Measurements from ENCODE around the gene ARFGAP3.

Gene ARFGAP3

GRCh38 chr22:42856865-42857704 lies at the start of gene ARFGAP3:
ARFGAP3 (minus strand) TSS chr22:42857273; CDS start chr22:42857182, 91 bp downstream.
- H3K27me3 Mint-ChIP-seq = no peaks in the 10 kb centered on the region
- H3K4me1 Mint-ChIP-seq = peaks cover 24% of the 10 kb centered on the region
- peak within 1 kb of the TSS; percentile 95 for H3K27ac Mint-ChIP-seq
- H3K4me3 Mint-ChIP-seq = peak within 1 kb of the TSS; percentile 90
- H3K9me3 Mint-ChIP-seq = no peaks in the 10 kb centered on the region
- H3K36me3 Mint-ChIP-seq = no peaks in the 10 kb centered on the region
- peak; percentile 94 for ATAC-seq

- Mint-ChIP-seq H3K4me3 (no peak overlapping the region), H3K9me3 (no peaks in the 10 kb centered on the region), H3K27me3 (no peaks in the 10 kb centered on the region), H3K36me3 (peaks cover 54% of the 10 kb centered on the region), H3K27ac (no peak overlapping the region), H3K4me1 (peaks cover 28% of the 10 kb centered on the region)
- no peak for ATAC-seq
These were observed 48.7 kb upstream of the ARFGAP3 start for GRCh38 chr22:42905702-42906183.

DNA sequence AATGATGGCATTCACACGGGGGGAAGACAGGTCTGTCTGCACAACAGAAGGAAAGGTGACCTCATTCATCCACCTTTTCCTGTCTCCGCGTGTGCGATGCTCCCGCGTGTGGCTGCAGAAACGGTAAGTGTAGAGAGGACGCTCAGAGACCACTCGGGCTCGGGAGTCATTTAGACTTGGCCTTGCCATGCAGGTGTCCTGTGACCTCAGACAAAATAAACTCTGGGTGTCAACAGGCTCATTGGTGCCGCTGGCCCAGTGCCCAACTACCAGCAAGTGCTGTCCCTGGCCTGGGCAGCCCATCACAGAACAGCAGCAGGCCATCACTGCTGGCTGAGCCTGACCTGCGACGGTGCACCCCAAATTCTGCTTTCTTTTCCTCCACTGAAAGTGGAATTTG lies 48.1 kb upstream of the ARFGAP3 start:
- Mint-ChIP-seq H3K27ac (no peak overlapping the region), H3K9me3 (no peaks in the 10 kb centered on the region), H3K27me3 (no peaks in the 10 kb centered on the region), H3K4me3 (no peak overlapping the region), H3K36me3 (peaks cover 53% of the 10 kb centered on the region), H3K4me1 (peaks cover 28% of the 10 kb centered on the region)
- no peak for ATAC-seq

GRCh38 chr22:42904050-42904449 lies 47.0 kb upstream of the ARFGAP3 start:
- ATAC-seq = no peak
- no peak overlapping the region for H3K27ac Mint-ChIP-seq
- H3K36me3 Mint-ChIP-seq = peaks cover 46% of the 10 kb centered on the region
- no peaks in the 10 kb centered on the region for H3K27me3 Mint-ChIP-seq
- no peak overlapping the region for H3K4me3 Mint-ChIP-seq
- H3K9me3 Mint-ChIP-seq = no peaks in the 10 kb centered on the region
- peaks cover 35% of the 10 kb centered on the region for H3K4me1 Mint-ChIP-seq

- H3K27me3 Mint-ChIP-seq = no peaks in the 10 kb centered on the region
- H3K4me1 Mint-ChIP-seq = peaks cover 28% of the 10 kb centered on the region
- H3K36me3 Mint-ChIP-seq = peaks cover 39% of the 10 kb centered on the region
- H3K4me3 Mint-ChIP-seq = no peak overlapping the region
- ATAC-seq = no peak
- no peaks in the 10 kb centered on the region for H3K9me3 Mint-ChIP-seq
- H3K27ac Mint-ChIP-seq = peak overlapping the region; percentile 22
These were observed 45.9 kb upstream of the ARFGAP3 start for GRCh38 chr22:42902875-42903510.

- ATAC-seq = no peak
- Mint-ChIP-seq H3K4me1 (peaks cover 35% of the 10 kb centered on the region), H3K27me3 (no peaks in the 10 kb centered on the region), H3K9me3 (no peaks in the 10 kb centered on the region), H3K27ac (no peak overlapping the region), H3K4me3 (no peak overlapping the region), H3K36me3 (peaks cover 37% of the 10 kb centered on the region)
These were observed 44.9 kb upstream of the ARFGAP3 start for GRCh38 chr22:42901790-42902508.

- no peak for ATAC-seq
- no peak overlapping the region for H3K27ac Mint-ChIP-seq
- H3K4me3 Mint-ChIP-seq = no peak overlapping the region
- H3K4me1 Mint-ChIP-seq = peaks cover 57% of the 10 kb centered on the region
- no peaks in the 10 kb centered on the region for H3K27me3 Mint-ChIP-seq
- no peaks in the 10 kb centered on the region for H3K9me3 Mint-ChIP-seq
- H3K36me3 Mint-ChIP-seq = peaks cover 14% of the 10 kb centered on the region
These were observed 40.9 kb upstream of the ARFGAP3 start for GRCh38 chr22:42897960-42898359.

DNA sequence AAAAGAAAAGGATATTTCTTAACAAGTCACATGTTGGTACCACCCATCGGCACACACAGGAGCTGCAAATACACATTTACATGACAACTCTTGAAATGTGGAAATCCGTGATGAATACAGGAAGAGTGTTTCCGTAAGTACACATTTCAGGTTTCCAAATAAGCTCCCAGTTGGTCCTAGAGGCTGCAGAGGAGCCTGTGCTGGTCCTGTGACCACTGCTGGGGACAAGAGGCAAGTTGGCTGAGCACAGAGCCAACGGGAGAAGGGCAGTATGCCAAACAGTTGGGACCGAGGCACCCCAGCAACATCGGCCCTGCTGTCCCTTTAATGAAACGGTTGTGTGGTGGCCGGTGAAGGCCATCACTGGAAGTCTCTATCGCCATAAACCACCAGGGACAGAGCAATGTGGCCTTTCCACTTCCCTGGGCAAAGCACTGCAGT lies 38.5 kb upstream of the ARFGAP3 start:
- Mint-ChIP-seq H3K27ac (peak overlapping the region; percentile 72), H3K4me3 (peak overlapping the region; percentile 17), H3K9me3 (no peaks in the 10 kb centered on the region), H3K36me3 (peaks cover 14% of the 10 kb centered on the region), H3K27me3 (no peaks in the 10 kb centered on the region), H3K4me1 (peaks cover 75% of the 10 kb centered on the region)
- no peak for ATAC-seq

- Mint-ChIP-seq H3K4me1 (peaks cover 74% of the 10 kb centered on the region), H3K4me3 (peak overlapping the region; percentile 17), H3K27ac (peak overlapping the region; percentile 72)
These were observed 38.0 kb upstream of the ARFGAP3 start for GRCh38 chr22:42895087-42895486.

GRCh38 chr22:42893371-42894150 lies 36.5 kb upstream of the ARFGAP3 start:
- peaks cover 10% of the 10 kb centered on the region for H3K36me3 Mint-ChIP-seq
- no peaks in the 10 kb centered on the region for H3K27me3 Mint-ChIP-seq
- peaks cover 77% of the 10 kb centered on the region for H3K4me1 Mint-ChIP-seq
- no peak overlapping the region for H3K27ac Mint-ChIP-seq
- no peak for ATAC-seq
- no peaks in the 10 kb centered on the region for H3K9me3 Mint-ChIP-seq
- no peak overlapping the region for H3K4me3 Mint-ChIP-seq

More at GRCh38 chr22:42895087-42895486, 38.0 kb upstream of the ARFGAP3 start:
- ATAC-seq = peak; percentile 84
- no peaks in the 10 kb centered on the region for H3K27me3 Mint-ChIP-seq
- H3K9me3 Mint-ChIP-seq = no peaks in the 10 kb centered on the region
- H3K36me3 Mint-ChIP-seq = peaks cover 14% of the 10 kb centered on the region

DNA sequence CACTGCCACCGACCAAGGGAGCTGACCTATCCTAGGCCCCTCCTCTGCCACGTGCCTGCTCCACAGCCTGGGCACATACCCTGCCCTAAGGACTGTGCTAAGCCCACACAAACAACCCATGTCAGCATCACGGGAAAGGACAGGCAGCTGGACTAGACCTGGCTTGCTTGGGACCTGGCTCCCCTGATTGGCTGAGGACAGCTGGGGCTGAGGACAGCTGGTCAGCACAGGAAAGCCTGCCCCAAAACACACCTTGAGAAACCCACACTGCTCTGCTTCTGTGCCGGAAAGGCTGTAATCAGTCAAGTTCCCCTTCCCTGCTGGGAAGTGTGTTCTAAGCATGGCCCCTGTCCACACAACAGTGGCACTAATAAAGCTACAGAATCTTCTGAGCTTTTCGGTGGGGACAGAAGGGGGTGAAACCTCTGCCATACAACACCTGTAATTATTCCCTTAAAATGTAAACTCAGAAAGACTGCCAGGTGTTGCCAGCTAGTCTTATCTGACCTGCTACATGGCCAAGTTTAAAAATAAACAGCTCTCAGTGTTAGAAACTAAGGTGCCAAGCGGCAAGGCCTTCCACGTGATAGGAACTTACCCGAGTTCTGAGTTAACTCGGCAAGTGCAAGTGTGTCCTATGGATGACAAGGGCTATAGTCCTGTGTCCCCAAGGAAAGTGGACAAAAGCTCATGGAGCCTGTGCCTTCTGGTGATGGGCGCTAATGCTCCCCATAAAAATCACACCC lies 35.7 kb upstream of the ARFGAP3 start:
- H3K27me3 Mint-ChIP-seq = no peaks in the 10 kb centered on the region
- H3K9me3 Mint-ChIP-seq = no peaks in the 10 kb centered on the region
- no peak for ATAC-seq
- H3K4me1 Mint-ChIP-seq = peaks cover 83% of the 10 kb centered on the region
- H3K4me3 Mint-ChIP-seq = no peak overlapping the region
- peaks cover 17% of the 10 kb centered on the region for H3K36me3 Mint-ChIP-seq
- H3K27ac Mint-ChIP-seq = no peak overlapping the region

DNA sequence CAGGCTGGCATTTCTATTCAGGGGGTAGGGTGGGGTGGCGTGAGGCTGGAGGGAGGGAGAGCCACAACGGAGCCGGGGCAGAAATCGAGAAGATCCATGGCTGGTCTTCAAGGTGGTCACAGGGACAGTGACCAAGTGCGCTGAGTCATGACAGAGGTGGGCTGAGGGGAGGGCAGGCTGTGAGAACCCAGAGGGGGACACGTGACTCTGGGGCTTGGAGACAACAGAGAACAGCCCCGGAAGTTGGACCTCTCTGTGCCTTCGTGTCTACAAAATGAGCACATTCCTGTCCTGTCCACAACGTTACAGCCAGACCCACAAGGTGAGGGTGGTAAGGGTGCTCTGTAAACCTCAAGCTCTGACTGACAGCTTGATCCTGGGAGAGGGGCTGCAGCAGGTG lies 35.1 kb upstream of the ARFGAP3 start:
- Mint-ChIP-seq H3K27ac (peak overlapping the region; percentile 67), H3K27me3 (no peaks in the 10 kb centered on the region), H3K4me3 (no peak overlapping the region), H3K9me3 (no peaks in the 10 kb centered on the region), H3K4me1 (peaks cover 83% of the 10 kb centered on the region), H3K36me3 (peaks cover 23% of the 10 kb centered on the region)
- ATAC-seq = no peak

- peak overlapping the region; percentile 67 for H3K27ac Mint-ChIP-seq
- no peaks in the 10 kb centered on the region for H3K27me3 Mint-ChIP-seq
- no peaks in the 10 kb centered on the region for H3K9me3 Mint-ChIP-seq
- peaks cover 83% of the 10 kb centered on the region for H3K4me1 Mint-ChIP-seq
- H3K36me3 Mint-ChIP-seq = peaks cover 28% of the 10 kb centered on the region
- no peak overlapping the region for H3K4me3 Mint-ChIP-seq
- no peak for ATAC-seq
These were observed 34.6 kb upstream of the ARFGAP3 start for GRCh38 chr22:42891696-42892095.

DNA sequence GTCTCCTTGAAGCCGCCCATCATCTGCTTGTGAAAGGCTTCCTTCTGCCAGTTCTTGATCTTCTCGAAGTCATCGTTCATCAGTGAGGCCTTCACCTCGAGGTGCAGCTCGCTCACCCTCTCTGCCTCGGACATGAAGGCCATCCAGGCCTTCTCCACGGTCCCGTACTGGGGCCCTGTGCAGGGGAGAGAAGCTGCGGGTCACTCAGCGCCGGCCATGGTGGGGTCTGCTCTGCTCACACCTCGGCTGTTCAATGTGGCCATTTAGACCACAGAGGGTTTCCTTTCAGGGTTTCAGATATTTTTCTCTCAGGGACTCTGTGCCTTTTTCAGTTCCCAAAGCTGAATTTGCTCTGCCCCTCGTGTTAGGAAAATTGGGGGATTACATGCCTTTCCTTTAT lies 33.9 kb upstream of the ARFGAP3 start:
- H3K4me1 Mint-ChIP-seq = peaks cover 76% of the 10 kb centered on the region
- H3K9me3 Mint-ChIP-seq = no peaks in the 10 kb centered on the region
- H3K27me3 Mint-ChIP-seq = no peaks in the 10 kb centered on the region
- peaks cover 29% of the 10 kb centered on the region for H3K36me3 Mint-ChIP-seq
- no peak for ATAC-seq
- H3K4me3 Mint-ChIP-seq = peak overlapping the region; percentile 21
- peak overlapping the region; percentile 67 for H3K27ac Mint-ChIP-seq
